HCT116 (cell line): ENCODE results near the gene METTL24. TPM values are rescaled to one million over a fixed set of nuclear protein-coding genes. Genes with fewer than 3 reads are reported as not detected.

Source experiments
- total RNA-seq: library from RNA; stranded (reverse); gene quantifications from one replicate; pipeline ENCODE4 v1.2.1, GENCODE V29; 2021; ENCODE audit not compliant: unreplicated experiment

Gene METTL24
- total RNA-seq, 1 experiment from 2014 or later, result not detected

Other genes with a start within 250 kb of the METTL24 start
- 25.9 TPM for gene WASF1, start 178.7 kb downstream of the METTL24 start, total RNA-seq
- gene CDC40, start 177.9 kb downstream of the METTL24 start, total RNA-seq, result 26.2 TPM
- not detected for gene DDO, start 57.2 kb upstream of the METTL24 start, total RNA-seq
- not detected for gene SLC22A16, start 118.3 kb upstream of the METTL24 start, total RNA-seq